ENCODE data around the gene CHRNA1. TPM values are rescaled to one million over a fixed set of nuclear protein-coding genes. Genes with fewer than 3 reads are reported as not detected.

Gene CHRNA1
- total and polyA plus RNA-seq, 9 of the 15 experiments (the other 6 are each of a cell fraction or from before 2014, with no cell fraction given), result not detected

DNA sequence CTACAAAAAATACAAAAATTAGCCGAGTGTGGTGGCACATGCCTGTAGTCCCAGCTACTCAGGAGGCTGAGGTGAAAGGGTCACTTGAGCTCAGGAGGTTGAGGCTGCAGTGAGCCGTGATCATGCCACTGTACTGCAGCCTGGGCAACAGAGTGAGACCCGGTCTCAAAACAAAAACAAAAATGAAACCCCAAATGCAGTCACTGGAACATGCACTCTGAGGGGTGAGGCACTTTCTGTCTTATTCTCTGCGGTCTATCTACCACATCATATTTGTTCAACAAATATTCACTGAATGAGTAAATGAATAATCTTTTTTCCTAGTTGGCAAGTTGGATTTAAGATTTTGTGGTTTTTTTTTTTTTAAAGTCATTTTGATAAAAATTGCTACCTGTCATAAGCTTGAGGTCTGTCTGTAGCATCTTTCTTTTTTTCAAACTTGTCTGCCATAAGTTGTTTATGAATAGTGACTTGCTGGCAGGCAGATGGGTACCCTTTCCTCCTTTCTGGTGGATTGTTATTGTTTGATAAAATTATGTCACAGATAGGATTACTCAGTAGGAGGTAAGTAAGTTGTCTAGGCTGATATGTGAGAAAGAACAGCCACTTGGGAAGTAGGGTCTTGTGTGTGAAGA lies 11.8 kb downstream of the CHRNA1 start:
- Histone ChIP-seq H3K4me2 (ENCODE audit: insufficient read depth, low read length) (no peak overlapping the region), H3K4me3 (no peak overlapping the region), H3K9ac (ENCODE audit: insufficient read depth in 1 of 2, low read depth in 2 of 2, low read length in 2 of 2) (no peak overlapping the region), H3K4me1 (replicated peaks in 1 of 2; ENCODE audit: control insufficient read depth in 2 of 2, insufficient read depth in 2 of 2, low read length in 2 of 2) (no peaks in the 10 kb centered on the region), H2AFZ (ENCODE audit: low read depth, low read length) (no peak overlapping the region), H3K9me3 (replicated peaks; ENCODE audit: control insufficient read depth, insufficient read depth, low read depth, low read length) (no peaks in the 10 kb centered on the region), H3K79me2 (ENCODE audit: control insufficient read depth, insufficient read depth, low read length) (no peaks in the 10 kb centered on the region), H3K36me3 (ENCODE audit: control insufficient read depth, insufficient read depth, low read length) (no peaks in the 10 kb centered on the region), H3K27ac (ENCODE audit: extremely low read depth, low read depth, low read length) (no peak overlapping the region), H3K27me3 (ENCODE audit: control insufficient read depth in 2 of 2, insufficient read depth in 2 of 2, low read length in 2 of 2) (peaks cover 17 to 54% of the 10 kb centered on the region in 2 experiments; a peak in 4 of 5 replicates), H4K20me1 (replicated peaks; ENCODE audit: control insufficient read depth, insufficient read depth, low read length) (no peaks in the 10 kb centered on the region), H3K9me1 (ENCODE audit: control insufficient read depth, insufficient read depth, low read length) (no peaks in the 10 kb centered on the region)
- 1% methylated on average over 4 of the region's 4 CpGs for WGBS (ENCODE audit: insufficient coverage, low coverage, missing lambda C conversion rate)
- in situ Hi-C loops (cut with MboI), result no loop called here
- FAIRE-seq (no peak), DNase-seq (ENCODE audit: extremely low read depth in 1 of 4, low spot score in 3 of 4) (no peak), ATAC-seq (no peak)
- ChIA-PET POLR2A (no interaction called here), CTCF (ENCODE audit: low intra/inter-chr PET ratio) (interaction anchor here (0.6 kb wide), 1 partner anchor 597 kb away, joined by 4 read pairs; no protein-coding TSS in a partner anchor)
- no TSS peak for BruUV-seq (replicated peaks)
- intact Hi-C loops (cut with micrococcal nuclease), result no loop called here
- TF ChIP-seq MAFF (IDR thresholded peaks at IDR 0.05; ENCODE audit: low read length) (no peak), TEAD1 (CRISPR knock-in tag; IDR thresholded peaks at IDR 0.05) (no peak), ZNF830 (CRISPR knock-in tag; IDR thresholded peaks at IDR 0.05) (no peak), TAF15 (IDR thresholded peaks at IDR 0.05; ENCODE audit: low read depth, low read length) (no peak)
- TF ChIP-seq, protein P1, sequence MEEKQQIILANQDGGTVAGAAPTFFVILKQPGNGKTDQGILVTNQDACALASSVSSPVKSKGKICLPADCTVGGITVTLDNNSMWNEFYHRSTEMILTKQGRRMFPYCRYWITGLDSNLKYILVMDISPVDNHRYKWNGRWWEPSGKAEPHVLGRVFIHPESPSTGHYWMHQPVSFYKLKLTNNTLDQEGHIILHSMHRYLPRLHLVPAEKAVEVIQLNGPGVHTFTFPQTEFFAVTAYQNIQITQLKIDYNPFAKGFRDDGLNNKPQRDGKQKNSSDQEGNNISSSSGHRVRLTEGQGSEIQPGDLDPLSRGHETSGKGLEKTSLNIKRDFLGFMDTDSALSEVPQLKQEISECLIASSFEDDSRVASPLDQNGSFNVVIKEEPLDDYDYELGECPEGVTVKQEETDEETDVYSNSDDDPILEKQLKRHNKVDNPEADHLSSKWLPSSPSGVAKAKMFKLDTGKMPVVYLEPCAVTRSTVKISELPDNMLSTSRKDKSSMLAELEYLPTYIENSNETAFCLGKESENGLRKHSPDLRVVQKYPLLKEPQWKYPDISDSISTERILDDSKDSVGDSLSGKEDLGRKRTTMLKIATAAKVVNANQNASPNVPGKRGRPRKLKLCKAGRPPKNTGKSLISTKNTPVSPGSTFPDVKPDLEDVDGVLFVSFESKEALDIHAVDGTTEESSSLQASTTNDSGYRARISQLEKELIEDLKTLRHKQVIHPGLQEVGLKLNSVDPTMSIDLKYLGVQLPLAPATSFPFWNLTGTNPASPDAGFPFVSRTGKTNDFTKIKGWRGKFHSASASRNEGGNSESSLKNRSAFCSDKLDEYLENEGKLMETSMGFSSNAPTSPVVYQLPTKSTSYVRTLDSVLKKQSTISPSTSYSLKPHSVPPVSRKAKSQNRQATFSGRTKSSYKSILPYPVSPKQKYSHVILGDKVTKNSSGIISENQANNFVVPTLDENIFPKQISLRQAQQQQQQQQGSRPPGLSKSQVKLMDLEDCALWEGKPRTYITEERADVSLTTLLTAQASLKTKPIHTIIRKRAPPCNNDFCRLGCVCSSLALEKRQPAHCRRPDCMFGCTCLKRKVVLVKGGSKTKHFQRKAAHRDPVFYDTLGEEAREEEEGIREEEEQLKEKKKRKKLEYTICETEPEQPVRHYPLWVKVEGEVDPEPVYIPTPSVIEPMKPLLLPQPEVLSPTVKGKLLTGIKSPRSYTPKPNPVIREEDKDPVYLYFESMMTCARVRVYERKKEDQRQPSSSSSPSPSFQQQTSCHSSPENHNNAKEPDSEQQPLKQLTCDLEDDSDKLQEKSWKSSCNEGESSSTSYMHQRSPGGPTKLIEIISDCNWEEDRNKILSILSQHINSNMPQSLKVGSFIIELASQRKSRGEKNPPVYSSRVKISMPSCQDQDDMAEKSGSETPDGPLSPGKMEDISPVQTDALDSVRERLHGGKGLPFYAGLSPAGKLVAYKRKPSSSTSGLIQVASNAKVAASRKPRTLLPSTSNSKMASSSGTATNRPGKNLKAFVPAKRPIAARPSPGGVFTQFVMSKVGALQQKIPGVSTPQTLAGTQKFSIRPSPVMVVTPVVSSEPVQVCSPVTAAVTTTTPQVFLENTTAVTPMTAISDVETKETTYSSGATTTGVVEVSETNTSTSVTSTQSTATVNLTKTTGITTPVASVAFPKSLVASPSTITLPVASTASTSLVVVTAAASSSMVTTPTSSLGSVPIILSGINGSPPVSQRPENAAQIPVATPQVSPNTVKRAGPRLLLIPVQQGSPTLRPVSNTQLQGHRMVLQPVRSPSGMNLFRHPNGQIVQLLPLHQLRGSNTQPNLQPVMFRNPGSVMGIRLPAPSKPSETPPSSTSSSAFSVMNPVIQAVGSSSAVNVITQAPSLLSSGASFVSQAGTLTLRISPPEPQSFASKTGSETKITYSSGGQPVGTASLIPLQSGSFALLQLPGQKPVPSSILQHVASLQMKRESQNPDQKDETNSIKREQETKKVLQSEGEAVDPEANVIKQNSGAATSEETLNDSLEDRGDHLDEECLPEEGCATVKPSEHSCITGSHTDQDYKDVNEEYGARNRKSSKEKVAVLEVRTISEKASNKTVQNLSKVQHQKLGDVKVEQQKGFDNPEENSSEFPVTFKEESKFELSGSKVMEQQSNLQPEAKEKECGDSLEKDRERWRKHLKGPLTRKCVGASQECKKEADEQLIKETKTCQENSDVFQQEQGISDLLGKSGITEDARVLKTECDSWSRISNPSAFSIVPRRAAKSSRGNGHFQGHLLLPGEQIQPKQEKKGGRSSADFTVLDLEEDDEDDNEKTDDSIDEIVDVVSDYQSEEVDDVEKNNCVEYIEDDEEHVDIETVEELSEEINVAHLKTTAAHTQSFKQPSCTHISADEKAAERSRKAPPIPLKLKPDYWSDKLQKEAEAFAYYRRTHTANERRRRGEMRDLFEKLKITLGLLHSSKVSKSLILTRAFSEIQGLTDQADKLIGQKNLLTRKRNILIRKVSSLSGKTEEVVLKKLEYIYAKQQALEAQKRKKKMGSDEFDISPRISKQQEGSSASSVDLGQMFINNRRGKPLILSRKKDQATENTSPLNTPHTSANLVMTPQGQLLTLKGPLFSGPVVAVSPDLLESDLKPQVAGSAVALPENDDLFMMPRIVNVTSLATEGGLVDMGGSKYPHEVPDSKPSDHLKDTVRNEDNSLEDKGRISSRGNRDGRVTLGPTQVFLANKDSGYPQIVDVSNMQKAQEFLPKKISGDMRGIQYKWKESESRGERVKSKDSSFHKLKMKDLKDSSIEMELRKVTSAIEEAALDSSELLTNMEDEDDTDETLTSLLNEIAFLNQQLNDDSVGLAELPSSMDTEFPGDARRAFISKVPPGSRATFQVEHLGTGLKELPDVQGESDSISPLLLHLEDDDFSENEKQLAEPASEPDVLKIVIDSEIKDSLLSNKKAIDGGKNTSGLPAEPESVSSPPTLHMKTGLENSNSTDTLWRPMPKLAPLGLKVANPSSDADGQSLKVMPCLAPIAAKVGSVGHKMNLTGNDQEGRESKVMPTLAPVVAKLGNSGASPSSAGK (IDR thresholded peaks at IDR 0.05), result no peak
- TF ChIP-seq, protein P2, sequence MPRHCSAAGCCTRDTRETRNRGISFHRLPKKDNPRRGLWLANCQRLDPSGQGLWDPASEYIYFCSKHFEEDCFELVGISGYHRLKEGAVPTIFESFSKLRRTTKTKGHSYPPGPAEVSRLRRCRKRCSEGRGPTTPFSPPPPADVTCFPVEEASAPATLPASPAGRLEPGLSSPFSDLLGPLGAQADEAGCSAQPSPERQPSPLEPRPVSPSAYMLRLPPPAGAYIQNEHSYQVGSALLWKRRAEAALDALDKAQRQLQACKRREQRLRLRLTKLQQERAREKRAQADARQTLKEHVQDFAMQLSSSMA (CRISPR knock-in tag; IDR thresholded peaks at IDR 0.05), result no peak
- TF ChIP-seq, protein P3, sequence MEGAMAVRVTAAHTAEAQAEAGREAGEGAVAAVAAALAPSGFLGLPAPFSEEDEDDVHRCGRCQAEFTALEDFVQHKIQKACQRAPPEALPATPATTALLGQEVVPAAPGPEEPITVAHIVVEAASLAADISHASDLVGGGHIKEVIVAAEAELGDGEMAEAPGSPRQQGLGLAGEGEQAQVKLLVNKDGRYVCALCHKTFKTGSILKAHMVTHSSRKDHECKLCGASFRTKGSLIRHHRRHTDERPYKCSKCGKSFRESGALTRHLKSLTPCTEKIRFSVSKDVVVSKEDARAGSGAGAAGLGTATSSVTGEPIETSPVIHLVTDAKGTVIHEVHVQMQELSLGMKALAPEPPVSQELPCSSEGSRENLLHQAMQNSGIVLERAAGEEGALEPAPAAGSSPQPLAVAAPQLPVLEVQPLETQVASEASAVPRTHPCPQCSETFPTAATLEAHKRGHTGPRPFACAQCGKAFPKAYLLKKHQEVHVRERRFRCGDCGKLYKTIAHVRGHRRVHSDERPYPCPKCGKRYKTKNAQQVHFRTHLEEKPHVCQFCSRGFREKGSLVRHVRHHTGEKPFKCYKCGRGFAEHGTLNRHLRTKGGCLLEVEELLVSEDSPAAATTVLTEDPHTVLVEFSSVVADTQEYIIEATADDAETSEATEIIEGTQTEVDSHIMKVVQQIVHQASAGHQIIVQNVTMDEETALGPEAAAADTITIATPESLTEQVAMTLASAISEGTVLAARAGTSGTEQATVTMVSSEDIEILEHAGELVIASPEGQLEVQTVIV (CRISPR knock-in tag; IDR thresholded peaks at IDR 0.05; ENCODE audit: borderline replicate concordance), result no peak

Data from K562 (cell line).